Endothelial cell of umbilical vein (primary cell): Measurements from ENCODE around the gene FRG2B. TPM values are rescaled to one million over a fixed set of nuclear protein-coding genes. Genes with fewer than 3 reads are reported as not detected.

Experiments used
- BruUV-seq: library from RNA; stranded (reverse); fragments of 400-500 nt; replicated peaks from 2 replicates; lab custom pipeline; 2021; lab: Mats Ljungman, UMichigan
- CTCF ChIA-PET: fragments of 300-600, 350-600 bp; sonication (Branson Sonifier 250); formaldehyde crosslinking; loops from one replicate; lab custom pipeline; 2021; ENCODE audit warnings: antibody characterized with exemption, inconsistent platforms; lab: Charles Lee
- POLR2A ChIA-PET: fragments of 300-600, 350-600 bp; sonication (Branson Sonifier 250); formaldehyde crosslinking; loops from one replicate; lab custom pipeline; 2021; ENCODE audit warnings: antibody characterized with exemption, inconsistent platforms; lab: Charles Lee
- DNase-seq: peaks from one replicate; pipeline ENCODE4 v3.0.0-alpha.2; 2011; ENCODE audit warnings: low read depth, low spot score
- FAIRE-seq: peaks from 2 replicates; lab custom pipeline; 2011; peaks lifted over from hg19 to GRCh38; lab: Jason Lieb, UNC
- H2AFZ ChIP-seq: 2 replicates; pipeline ENCODE4 v1.6.0; 2012; ENCODE audit warnings: low read depth, low read length, control low read depth, inconsistent platforms
- H3K27ac ChIP-seq: 2 replicates; pipeline ENCODE4 v1.5.1; 2011; ENCODE audit warnings: low read depth, mild to moderate bottlenecking, control low read depth, low read length, moderate library complexity; ENCODE audit not compliant: insufficient read depth
- H3K27me3 ChIP-seq, 2 experiments: 2 replicates each; pipeline versions ENCODE4 v1.6.0 to v1.6.1; 2011; ENCODE audit warnings: low read length in 2 of 2, mixed read lengths in 1 of 2; ENCODE audit not compliant: control insufficient read depth in 2 of 2, insufficient read depth in 2 of 2
- H3K36me3 ChIP-seq, 2 experiments: 2 replicates in 1 of 2; 3 replicates in 1 of 2; pipeline ENCODE4 v1.5.1; 2011; ENCODE audit warnings: low read length in 2 of 2, mild to moderate bottlenecking in 1 of 2, moderate library complexity in 1 of 2; ENCODE audit not compliant: control insufficient read depth in 2 of 2, insufficient read depth in 2 of 2; ENCODE audit errors: extremely low read depth in 1 of 2
- H3K4me1 ChIP-seq: 3 replicates; pipeline ENCODE4 v1.5.1; 2011; ENCODE audit warnings: mild to moderate bottlenecking, low read length; ENCODE audit not compliant: control insufficient read depth, insufficient read depth; ENCODE audit errors: extremely low read depth
- H3K4me2 ChIP-seq: 2 replicates; pipeline ENCODE4 v1.6.1; 2011; ENCODE audit warnings: low read length, control low read depth, mixed read lengths; ENCODE audit not compliant: insufficient read depth
- H3K4me3 ChIP-seq, 3 experiments: fragments of 200-600 bp in 1 of 3; sonication (generic), shearing (Covaris generic) in 1 of 3; replicated peaks in 1 of 3; 2 replicates each; pipeline ENCODE4 v1.5.1; 2011 to 2016; ENCODE audit warnings: control low read depth in 3 of 3, low read length in 3 of 3, mild to moderate bottlenecking in 2 of 3, inconsistent platforms in 1 of 3, low read depth in 1 of 3, moderate library complexity in 1 of 3; ENCODE audit not compliant: insufficient read depth in 1 of 3
- H3K79me2 ChIP-seq: 2 replicates; pipeline ENCODE4 v1.6.0; 2012; ENCODE audit warnings: low read length, inconsistent platforms; ENCODE audit not compliant: control insufficient read depth, insufficient read depth
- H3K9ac ChIP-seq: replicated peaks from 2 replicates; pipeline ENCODE3; 2011; ENCODE audit warnings: low read length, control low read depth; ENCODE audit not compliant: insufficient read depth; ENCODE audit errors: extremely low read depth
- H3K9me1 ChIP-seq: replicated peaks from 3 replicates; pipeline ENCODE4 v1.6.0; 2011; ENCODE audit warnings: mild to moderate bottlenecking, low read length; ENCODE audit not compliant: control insufficient read depth, insufficient read depth; ENCODE audit errors: extremely low read depth
- H3K9me3 ChIP-seq: replicated peaks from 2 replicates; pipeline ENCODE4 v1.5.1; 2012; ENCODE audit warnings: low read length, inconsistent platforms; ENCODE audit not compliant: control insufficient read depth, insufficient read depth
- H4K20me1 ChIP-seq: replicated peaks from 2 replicates; pipeline ENCODE3; 2011; ENCODE audit warnings: mild to moderate bottlenecking, low read length; ENCODE audit not compliant: control insufficient read depth, insufficient read depth; ENCODE audit errors: extremely low read depth
- CTCF ChIP-seq, 2 donors: IDR thresholded peaks; 1 replicate in 1 of 2; 2 replicates in 1 of 2; pipeline ENCODE4 v1.5.1; 2011; ENCODE audit warnings: low read length in 2 of 2, mild to moderate bottlenecking in 2 of 2, moderate library complexity in 2 of 2, control low read depth in 1 of 2, inconsistent platforms in 1 of 2, low read depth in 1 of 2; ENCODE audit not compliant: insufficient read depth in 1 of 2; ENCODE audit errors: extremely low read depth in 1 of 2
- EZH2 ChIP-seq: IDR thresholded peaks from 2 replicates; pipeline ENCODE4 v1.6.1; 2012; ENCODE audit warnings: borderline replicate concordance, low read depth, mild to moderate bottlenecking, moderate library complexity, low read length, inconsistent platforms; ENCODE audit not compliant: severe bottlenecking
- FOS ChIP-seq: IDR thresholded peaks from 2 replicates; pipeline ENCODE4 v1.6.1; 2011; ENCODE audit warnings: mild to moderate bottlenecking, low read length, moderate library complexity, borderline replicate concordance; ENCODE audit not compliant: insufficient read depth
- GATA2 ChIP-seq: IDR thresholded peaks from 2 replicates; pipeline ENCODE4 v1.7.0; 2011; ENCODE audit warnings: low read depth, mild to moderate bottlenecking, moderate library complexity, mixed read lengths, low read length; ENCODE audit not compliant: insufficient read length, insufficient read depth
- JUN ChIP-seq: IDR thresholded peaks from 2 replicates; pipeline ENCODE4 v1.6.1; 2011; ENCODE audit warnings: borderline replicate concordance, low read depth; ENCODE audit not compliant: insufficient read length, insufficient read depth
- MAX ChIP-seq: IDR thresholded peaks from 2 replicates; pipeline ENCODE4 v1.6.1; 2011; ENCODE audit not compliant: insufficient read depth, insufficient read length
- MYC ChIP-seq: IDR thresholded peaks from one replicate; pipeline ENCODE4 v1.6.1; 2011; ENCODE audit warnings: mild to moderate bottlenecking, low read depth, low read length
- POLR2A ChIP-seq: IDR thresholded peaks from 2 replicates; pipeline ENCODE4 v1.6.1; 2012; ENCODE audit warnings: low read depth, mild to moderate bottlenecking, control low read depth, low read length
- POLR2AphosphoS5 ChIP-seq: IDR thresholded peaks from 2 replicates; pipeline ENCODE4 v1.6.1; 2012; ENCODE audit warnings: low read depth, mild to moderate bottlenecking, control low read depth, low read length, moderate library complexity; ENCODE audit not compliant: insufficient read depth
- dilution Hi-C: fragments of 300-500 bp; cut with MboI; formaldehyde crosslinking; loops from one replicate; pipeline ENCODE4 v1.15.0; 2019; ENCODE audit warnings: low sequenced_read_pairs; ENCODE audit not compliant: extremely low pct_ligation_motif_present
- intact Hi-C: fragments of 100-400 bp; cut with micrococcal nuclease; formaldehyde crosslinking; loops from one replicate; pipeline ENCODE4 v1.10.0; 2022
- polyA plus RNA-seq, 4 experiments: library from polyadenylated mRNA; depleted of rRNA in 3 of 4; stranded (reverse) in 3 of 4; unstranded in 1 of 4; fragments of >200 nt; gene quantifications; 2 replicates each; pipeline versions ENCODE4 v1.2.1 to v1.2.3, GENCODE V29; 2011 to 2012; ENCODE audit warnings: missing spikeins in 1 of 4
- total RNA-seq: library from RNA; stranded (reverse); gene quantifications from 2 replicates; pipeline ENCODE4 v1.2.3, GENCODE V29; 2021

FRG2B gene
- total and polyA plus RNA-seq, 2 donors (not counting 3 experiments of a cell fraction or from before 2014, with no cell fraction given) = not detected

- no peaks in the 10 kb centered on the region for H3K9me1 ChIP-seq
- no peaks in the 10 kb centered on the region for H3K36me3 ChIP-seq
- POLR2A ChIA-PET = no interaction called here
- dilution Hi-C loops (no loop called here), intact Hi-C loops (no loop called here)
- no peaks in the 10 kb centered on the region for H3K9me3 ChIP-seq
- CTCF ChIA-PET = no interaction called here
- no peak overlapping the region for H3K27ac ChIP-seq
- no peak overlapping the region for H2AFZ ChIP-seq
- BruUV-seq = no TSS peak
- no peaks in the 10 kb centered on the region for H3K4me1 ChIP-seq
- H4K20me1 ChIP-seq = no peaks in the 10 kb centered on the region
- no peak for DNase-seq
- no peaks in the 10 kb centered on the region for H3K27me3 ChIP-seq
- H3K4me2 ChIP-seq = no peak overlapping the region
- no peaks in the 10 kb centered on the region for H3K79me2 ChIP-seq
- TF ChIP-seq MYC = no peak
- no peak for TF ChIP-seq JUN
- no peak overlapping the region for H3K9ac ChIP-seq
- H3K4me3 ChIP-seq = no peak overlapping the region
- no peak for FAIRE-seq
These were observed 10.0 kb downstream of the FRG2B start for GRCh38 chr10:133616371-133617130.

GRCh38 chr10:133614830-133615580 lies 11.6 kb downstream of the FRG2B start:
- H2AFZ ChIP-seq = no peak overlapping the region
- no peaks in the 10 kb centered on the region for H3K9me3 ChIP-seq
- ChIA-PET POLR2A (no interaction called here), CTCF (no interaction called here)
- H3K79me2 ChIP-seq = no peaks in the 10 kb centered on the region
- no peak overlapping the region for H3K4me3 ChIP-seq
- H3K4me2 ChIP-seq = no peak overlapping the region
- H3K27me3 ChIP-seq = no peaks in the 10 kb centered on the region
- H3K4me1 ChIP-seq = no peaks in the 10 kb centered on the region
- intact Hi-C loops = no loop called here
- TF ChIP-seq CTCF (IDR thresholded peaks at IDR 0.05; ENCODE audit: extremely low read depth in 1 of 2, insufficient read depth in 1 of 2, low read depth in 1 of 2, low read length in 2 of 2) (no peak), POLR2AphosphoS5 (no peak), GATA2 (no peak), MAX (no peak), JUN (no peak), POLR2A (no peak), FOS (no peak), EZH2 (no peak), MYC (no peak)
- no peaks in the 10 kb centered on the region for H4K20me1 ChIP-seq
- DNase-seq = no peak
- BruUV-seq = no TSS peak
- no peak overlapping the region for H3K9ac ChIP-seq
- H3K36me3 ChIP-seq = no peaks in the 10 kb centered on the region
- no peak for FAIRE-seq
- H3K9me1 ChIP-seq = no peaks in the 10 kb centered on the region
- dilution Hi-C loops = no loop called here
- H3K27ac ChIP-seq = no peak overlapping the region
